Measurements from ENCODE around the gene MEGF8.

The MEGF8 gene

DNA sequence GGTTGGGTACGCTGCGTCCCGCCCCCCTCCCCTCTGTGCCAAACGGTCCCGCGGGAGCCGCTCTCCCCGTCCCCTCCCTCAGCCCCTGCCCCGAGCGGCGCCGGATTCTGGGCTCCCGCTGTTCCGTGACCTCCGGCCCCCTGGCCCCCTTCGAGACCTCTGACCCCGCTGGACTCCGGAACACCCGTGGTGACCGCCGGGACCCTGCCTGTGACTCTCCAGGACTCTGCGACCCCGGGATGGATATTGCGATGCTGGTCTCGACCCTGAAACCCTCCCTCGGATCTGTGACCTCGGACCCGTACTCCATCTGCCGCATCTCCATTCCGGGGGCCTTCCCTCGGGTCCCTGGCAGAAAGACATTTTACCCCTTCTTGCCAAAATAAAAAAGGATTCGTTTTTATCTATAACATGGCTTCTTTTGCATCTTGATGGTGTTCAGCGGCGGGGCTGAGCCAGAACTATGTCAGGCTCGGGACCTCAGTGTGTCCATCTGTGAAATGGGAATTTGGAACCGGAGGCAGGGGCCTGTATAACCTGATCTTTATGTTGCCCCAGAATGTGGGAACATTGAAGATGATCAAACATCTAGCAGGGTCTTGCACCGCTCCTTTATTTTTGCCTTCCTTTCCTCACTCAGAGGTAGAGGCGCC, 654 bp upstream of the MEGF8 start:
- DNase-seq (ENCODE audit: low read depth) = no peak
- peak overlapping the region; percentile 29 for H3K4me3 ChIP-seq (ENCODE audit: low read length)
- TF ChIP-seq, protein P1, sequence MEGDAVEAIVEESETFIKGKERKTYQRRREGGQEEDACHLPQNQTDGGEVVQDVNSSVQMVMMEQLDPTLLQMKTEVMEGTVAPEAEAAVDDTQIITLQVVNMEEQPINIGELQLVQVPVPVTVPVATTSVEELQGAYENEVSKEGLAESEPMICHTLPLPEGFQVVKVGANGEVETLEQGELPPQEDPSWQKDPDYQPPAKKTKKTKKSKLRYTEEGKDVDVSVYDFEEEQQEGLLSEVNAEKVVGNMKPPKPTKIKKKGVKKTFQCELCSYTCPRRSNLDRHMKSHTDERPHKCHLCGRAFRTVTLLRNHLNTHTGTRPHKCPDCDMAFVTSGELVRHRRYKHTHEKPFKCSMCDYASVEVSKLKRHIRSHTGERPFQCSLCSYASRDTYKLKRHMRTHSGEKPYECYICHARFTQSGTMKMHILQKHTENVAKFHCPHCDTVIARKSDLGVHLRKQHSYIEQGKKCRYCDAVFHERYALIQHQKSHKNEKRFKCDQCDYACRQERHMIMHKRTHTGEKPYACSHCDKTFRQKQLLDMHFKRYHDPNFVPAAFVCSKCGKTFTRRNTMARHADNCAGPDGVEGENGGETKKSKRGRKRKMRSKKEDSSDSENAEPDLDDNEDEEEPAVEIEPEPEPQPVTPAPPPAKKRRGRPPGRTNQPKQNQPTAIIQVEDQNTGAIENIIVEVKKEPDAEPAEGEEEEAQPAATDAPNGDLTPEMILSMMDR (conservative IDR thresholded peaks at IDR 0.05; ENCODE audit: low read length) = peak; percentile 94; the same call in 1 of the 2 replicates

GRCh38 chr19:42325896-42326771, 699 bp downstream of the MEGF8 start:
- peak overlapping the region; percentile 84 for H3K4me3 ChIP-seq (ENCODE audit: low read length)
- no peak for DNase-seq (ENCODE audit: low read depth)
- TF ChIP-seq, protein P1 (conservative IDR thresholded peaks at IDR 0.05; ENCODE audit: low read length) = peak; percentile 3; the same call in 1 of the 2 replicates

- DNase-seq (ENCODE audit: low read depth) = no peak
- H3K4me3 ChIP-seq (ENCODE audit: low read length) = peak overlapping the region; percentile 84; the same call in 1 of the 2 replicates
- TF ChIP-seq, protein P1 (conservative IDR thresholded peaks at IDR 0.05; ENCODE audit: low read length) = no peak
These were observed 1.5 kb downstream of the MEGF8 start for GRCh38 chr19:42326969-42327368.

GRCh38 chr19:42327381-42327780, 1.9 kb downstream of the MEGF8 start:
- no peak for DNase-seq (ENCODE audit: low read depth)
- no peak overlapping the region for H3K4me3 ChIP-seq (ENCODE audit: low read length)
- TF ChIP-seq, protein P1 (conservative IDR thresholded peaks at IDR 0.05; ENCODE audit: low read length) = no peak

- TF ChIP-seq, protein P1 (conservative IDR thresholded peaks at IDR 0.05; ENCODE audit: low read length) = no peak
- H3K4me3 ChIP-seq (ENCODE audit: low read length) = no peak overlapping the region
- DNase-seq (ENCODE audit: low read depth) = no peak
These were observed 2.7 kb downstream of the MEGF8 start for GRCh38 chr19:42328106-42328505.

DNA sequence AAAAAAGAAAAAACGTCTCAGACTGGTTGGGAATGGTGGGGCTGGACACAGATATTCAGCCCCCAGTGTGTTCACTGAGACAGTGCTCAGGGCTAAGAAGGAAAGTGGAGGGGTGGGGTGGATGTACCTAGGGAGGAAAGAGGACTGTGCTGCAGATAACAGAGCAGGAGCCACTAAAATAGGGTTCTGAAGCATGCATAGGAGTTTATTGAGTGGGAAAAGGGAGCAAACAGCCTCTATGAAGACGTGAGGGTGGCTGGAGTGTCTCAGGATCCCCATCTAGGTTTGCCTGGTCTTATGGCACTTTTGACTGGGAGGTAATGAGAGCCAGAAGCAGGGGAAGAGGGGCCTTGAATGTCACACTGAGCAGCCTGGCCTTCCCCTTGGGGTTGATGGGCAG, 3.4 kb downstream of the MEGF8 start:
- no peak overlapping the region for H3K4me3 ChIP-seq (ENCODE audit: low read length)
- TF ChIP-seq, protein P1 (conservative IDR thresholded peaks at IDR 0.05; ENCODE audit: low read length) = no peak
- no peak for DNase-seq (ENCODE audit: low read depth)

All from AG10803 (cell line).